Panc1 (cell line): ENCODE data around the gene ITPR2. TPM values are rescaled to one million over a fixed set of nuclear protein-coding genes. Genes with fewer than 3 reads are reported as not detected.

Experiments used
- ATAC-seq: fragments of 200-7000 bp; cut with Tn5 transposase; 2 replicates; pipeline ENCODE4 v1.9.1; 2020; ENCODE audit warnings: mild to moderate bottlenecking, moderate library complexity
- BruUV-seq: library from RNA; stranded (reverse); fragments of 400-500 nt; replicated peaks from 2 replicates; lab custom pipeline; 2021; lab: Mats Ljungman, UMichigan
- CTCF ChIA-PET: fragments of 300-600 bp; sonication (Branson Sonifier 250); formaldehyde crosslinking; loops from one replicate; lab custom pipeline; 2022; ENCODE audit warnings: antibody characterized with exemption; lab: Charles Lee
- POLR2A ChIA-PET: fragments of 300-600 bp; sonication (Branson Sonifier 250); formaldehyde crosslinking; loops from one replicate; lab custom pipeline; 2022; ENCODE audit warnings: antibody characterized with exemption; lab: Charles Lee
- DNase-seq: peaks from one replicate; pipeline ENCODE4 v3.0.0-alpha.2; 2010; ENCODE audit warnings: low read depth, low spot score
- H3K27ac ChIP-seq: 2 replicates; pipeline ENCODE4 v1.5.1; 2011; ENCODE audit warnings: mild to moderate bottlenecking, low read length, inconsistent platforms
- H3K27me3 ChIP-seq: fragments of 200-500 bp; sonication (Bioruptor generic); 2 replicates; pipeline ENCODE4 v1.6.0; 2014; ENCODE audit warnings: low read length, inconsistent platforms; ENCODE audit not compliant: control insufficient read depth, insufficient read depth
- H3K36me3 ChIP-seq: fragments of 200-500 bp; sonication (Bioruptor generic); 2 replicates; pipeline ENCODE4 v1.5.1; 2014; ENCODE audit warnings: inconsistent platforms, mild to moderate bottlenecking, low read length, moderate library complexity; ENCODE audit not compliant: control insufficient read depth, insufficient read depth
- H3K4me1 ChIP-seq: 2 replicates; pipeline ENCODE4 v1.5.1; 2011; ENCODE audit warnings: inconsistent platforms, mild to moderate bottlenecking, low read length, moderate library complexity; ENCODE audit not compliant: control insufficient read depth, insufficient read depth
- H3K4me3 ChIP-seq, 2 experiments: 2 replicates each; pipeline ENCODE4 v1.5.1; 2011 to 2012; ENCODE audit warnings: low read depth in 2 of 2, low read length in 2 of 2, mild to moderate bottlenecking in 2 of 2, inconsistent platforms in 1 of 2, moderate library complexity in 1 of 2
- H3K9me3 ChIP-seq: fragments of 200-500 bp; sonication (Bioruptor generic); 2 replicates; pipeline ENCODE4 v1.5.1; 2014; ENCODE audit warnings: low read depth, mild to moderate bottlenecking, inconsistent platforms, low read length, moderate library complexity; ENCODE audit not compliant: control insufficient read depth, insufficient read depth
- CTCF ChIP-seq: fragments of 450-650 bp; IDR thresholded peaks from 2 replicates; pipeline ENCODE4 v1.5.1; 2017; ENCODE audit warnings: mild to moderate bottlenecking
- POLR2AphosphoS5 ChIP-seq: IDR thresholded peaks from 2 replicates; pipeline ENCODE4 v1.6.1; 2012; ENCODE audit warnings: mild to moderate bottlenecking, low read depth, low read length, moderate library complexity
- REST ChIP-seq, 2 experiments: IDR thresholded peaks; 2 replicates each; pipeline ENCODE4 v1.6.1; 2011 to 2012; ENCODE audit warnings: low read depth in 2 of 2, control low read depth in 1 of 2, low read length in 1 of 2, mild to moderate bottlenecking in 1 of 2, moderate library complexity in 1 of 2; ENCODE audit not compliant: insufficient read depth in 1 of 2
- SIN3A ChIP-seq: IDR thresholded peaks from 2 replicates; pipeline ENCODE4 v1.6.1; 2012; ENCODE audit warnings: low read depth, mild to moderate bottlenecking, low read length, moderate library complexity, borderline replicate concordance; ENCODE audit not compliant: insufficient read depth
- TCF7L2 ChIP-seq: IDR thresholded peaks from 2 replicates; pipeline ENCODE4 v1.6.1; 2011; ENCODE audit warnings: mild to moderate bottlenecking, low read depth, low read length, inconsistent platforms
- in situ Hi-C: cut with HindIII; loops from 2 replicates; pipeline ENCODE4 v1.10.0; 2016; ENCODE audit warnings: low sequenced_read_pairs, low pct_unique_long_range_greater_than_20kb
- intact Hi-C: fragments of 100-400 bp; cut with micrococcal nuclease; formaldehyde crosslinking; loops from one replicate; pipeline ENCODE4 v1.10.0; 2022; ENCODE audit not compliant: unreplicated experiment
- total RNA-seq: library from RNA; stranded (reverse); gene quantifications from one replicate; pipeline ENCODE4 v1.2.1, GENCODE V29; 2021; ENCODE audit not compliant: unreplicated experiment

ITPR2 gene
- total RNA-seq, 1 experiment from 2014 or later, result 41.8 TPM

- Histone ChIP-seq H3K4me1 (no peaks in the 10 kb centered on the region), H3K27me3 (no peaks in the 10 kb centered on the region), H3K36me3 (no peaks in the 10 kb centered on the region), H3K9me3 (no peaks in the 10 kb centered on the region), H3K27ac (peak overlapping the region; percentile 5; the same call in 1 of the 2 replicates), H3K4me3 (no peak overlapping the region)
- intact Hi-C loops, result no loop called here
- TF ChIP-seq REST (IDR thresholded peaks at IDR 0.05; ENCODE audit: insufficient read depth in 1 of 2, low read depth in 2 of 2, low read length in 1 of 2), result no peak
- no peak for TF ChIP-seq SIN3A
- no peak for TF ChIP-seq TCF7L2
- no peak for TF ChIP-seq POLR2AphosphoS5
- TF ChIP-seq CTCF, result no peak
- CTCF ChIA-PET, result no interaction called here
- POLR2A ChIA-PET, result no interaction called here
- in situ Hi-C loops, result no loop called here
- ATAC-seq, result no peak
- BruUV-seq, result no TSS peak
- no peak for DNase-seq
These were observed 545.2 kb downstream of the ITPR2 start for GRCh38 chr12:26287671-26288381.

Other genes starting within 250 kb of the ITPR2 start
- gene INTS13, start 104.8 kb upstream of the ITPR2 start, total RNA-seq, result 55.9 TPM
- 60.1 TPM for gene FGFR1OP2, start 105.3 kb upstream of the ITPR2 start, total RNA-seq
- gene TM7SF3, start 181.2 kb upstream of the ITPR2 start, total RNA-seq, result 59.8 TPM
- gene MED21, start 189.4 kb upstream of the ITPR2 start, total RNA-seq, result 54.8 TPM
- gene C12orf71, start 249.4 kb upstream of the ITPR2 start, total RNA-seq, result not detected